BE2C (cell line): Measurements from ENCODE around the gene FAF1.

Experiments
- DNase-seq: peaks from one replicate; pipeline ENCODE4 v3.0.0-alpha.2; 2020
- H3K27me3 ChIP-seq: fragments of 250-450 bp; sonication (Bioruptor Pico); 2 replicates; pipeline ENCODE4 v1.5.1; 2020; ENCODE audit warnings: mild to moderate bottlenecking
- H3K36me3 ChIP-seq: fragments of 250-450 bp; sonication (Bioruptor Pico); 2 replicates; pipeline ENCODE4 v1.5.1; 2020; ENCODE audit warnings: mild to moderate bottlenecking
- H3K4me1 ChIP-seq: fragments of 250-450 bp; sonication (Bioruptor Pico); 2 replicates; pipeline ENCODE4 v1.5.1; 2020
- H3K4me3 ChIP-seq: 2 replicates; pipeline ENCODE4 v1.5.1; 2011; ENCODE audit warnings: low read depth, low read length
- H3K9me3 ChIP-seq: fragments of 250-450 bp; sonication (Bioruptor Pico); 2 replicates; pipeline ENCODE4 v1.5.1; 2020
- CTCF ChIP-seq: IDR thresholded peaks from 2 replicates; pipeline ENCODE4 v1.5.1; 2012; ENCODE audit warnings: mild to moderate bottlenecking, low read depth, low read length

The FAF1 gene

GRCh38 chr1:50979937-50980336, 19.9 kb upstream of the FAF1 start:
- Histone ChIP-seq H3K4me1 (no peaks in the 10 kb centered on the region), H3K27me3 (no peaks in the 10 kb centered on the region), H3K9me3 (no peaks in the 10 kb centered on the region), H3K36me3 (no peaks in the 10 kb centered on the region), H3K4me3 (peak overlapping the region; percentile 78)
- DNase-seq: no peak
- TF ChIP-seq CTCF: no peak

GRCh38 chr1:50978852-50979781, 19.1 kb upstream of the FAF1 start:
- peak; percentile 16 for DNase-seq
- H3K4me3 ChIP-seq: peak overlapping the region; percentile 78

GRCh38 chr1:50978144-50978851, 18.2 kb upstream of the FAF1 start:
- peak overlapping the region; percentile 78 for H3K4me3 ChIP-seq
- H3K36me3 ChIP-seq: peaks cover 3% of the 10 kb centered on the region; the same call in 1 of the 2 replicates
- H3K9me3 ChIP-seq: no peaks in the 10 kb centered on the region
- DNase-seq: peak; percentile 81
- H3K27me3 ChIP-seq: no peaks in the 10 kb centered on the region
- TF ChIP-seq CTCF: no peak
- H3K4me1 ChIP-seq: no peaks in the 10 kb centered on the region

More at GRCh38 chr1:50978852-50979781, 19.1 kb upstream of the FAF1 start:
- H3K9me3 ChIP-seq: no peaks in the 10 kb centered on the region
- H3K27me3 ChIP-seq: no peaks in the 10 kb centered on the region
- H3K36me3 ChIP-seq: peaks cover under 1% of the 10 kb centered on the region; the same call in 1 of the 2 replicates
- no peak for TF ChIP-seq CTCF
- no peaks in the 10 kb centered on the region for H3K4me1 ChIP-seq

GRCh38 chr1:50977575-50978143, 17.6 kb upstream of the FAF1 start:
- Histone ChIP-seq H3K9me3 (no peaks in the 10 kb centered on the region), H3K36me3 (peaks cover 3% of the 10 kb centered on the region; the same call in 1 of the 2 replicates), H3K27me3 (no peaks in the 10 kb centered on the region), H3K4me1 (no peaks in the 10 kb centered on the region), H3K4me3 (peak overlapping the region; percentile 78)
- DNase-seq: peak; percentile 53
- TF ChIP-seq CTCF: no peak

GRCh38 chr1:50976890-50977574, 17.0 kb upstream of the FAF1 start:
- peaks cover 3% of the 10 kb centered on the region; the same call in 1 of the 2 replicates for H3K36me3 ChIP-seq
- H3K9me3 ChIP-seq: no peaks in the 10 kb centered on the region
- H3K4me1 ChIP-seq: no peaks in the 10 kb centered on the region
- no peaks in the 10 kb centered on the region for H3K27me3 ChIP-seq
- TF ChIP-seq CTCF: no peak
- DNase-seq: peak; percentile 58
- peak overlapping the region; percentile 78 for H3K4me3 ChIP-seq
